Pancreas (tissue), 10 donors: ENCODE measurements around the gene PDE6D. TPM values are rescaled to one million over a fixed set of nuclear protein-coding genes. Genes with fewer than 3 reads are reported as not detected.

Source experiments
- ATAC-seq, 4 donors: fragments of 200-7000 bp; cut with Tn5 transposase; one replicate each; pipeline versions ENCODE4 v1.8.0 to v1.9.1; 2020; ENCODE audit warnings: mild to moderate bottlenecking in 4 of 4, moderate library complexity in 4 of 4
- DNase-seq, 6 donors: peaks; one replicate each; pipeline ENCODE4 v3.0.0-alpha.2; 2020
- FAIRE-seq: peaks from 2 replicates; lab custom pipeline; 2012; peaks lifted over from hg19 to GRCh38; lab: Jason Lieb, UNC
- H3K27ac ChIP-seq, 4 donors: fragments of 200-600 bp; sonication (generic); 1 replicate in 3 of 4; 2 replicates in 1 of 4; pipeline versions ENCODE4 v1.5.0 to v1.8.0; 2020
- H3K27me3 ChIP-seq, 4 donors: fragments of 200-600 bp; one replicate each; pipeline ENCODE4 v1.8.0; 2021
- H3K36me3 ChIP-seq, 3 donors: fragments of 200-600 bp; sonication (generic) in 1 of 3; one replicate each; pipeline versions ENCODE4 v1.5.0 to v1.8.0; 2020 to 2021
- H3K4me1 ChIP-seq, 3 donors: fragments of 200-600 bp; one replicate each; pipeline ENCODE4 v1.8.0; 2021
- H3K4me3 ChIP-seq, 4 donors: fragments of 200-600 bp; sonication (generic) in 2 of 4; one replicate each; pipeline versions ENCODE4 v1.5.0 to v1.8.0; 2020 to 2021
- H3K9me3 ChIP-seq, 4 donors: fragments of 200-600 bp; one replicate each; pipeline ENCODE4 v1.8.0; 2021
- CTCF ChIP-seq, 4 donors: fragments of 200-600 bp; sonication (generic) in 3 of 4; IDR thresholded peaks; one replicate each; pipeline versions ENCODE4 v1.5.0 to v1.8.0; 2021; ENCODE audit warnings: antibody characterized with exemption in 4 of 4
- WGBS, 2 donors: extraction: QIAGEN DNeasy Blood & Tissue Kit; methylation state at CpG; one replicate each; pipeline ENCODE4 v1.1.7; 2013; 5-methylcytosine and 5-hydroxymethylcytosine counted together
- intact Hi-C, 3 donors: fragments of 100-400 bp; cut with DNase I; formaldehyde crosslinking; loops; one replicate each; pipeline versions ENCODE4 v1.11.1 to v1.14.2; 2022
- polyA plus RNA-seq, 2 donors: library from polyadenylated mRNA; stranded (reverse); fragments of 200-250 nt; gene quantifications; one replicate each; pipeline ENCODE4 v1.2.3, GENCODE V29; 2013
- total RNA-seq, 6 donors: library from RNA; stranded (reverse); fragmentation: NEBNext Ultra II Directional in 4 of 6; extraction: Animal tissue kit (Norgen Biotek cat#: 25700) in 4 of 6; gene quantifications; one replicate each; pipeline versions ENCODE4 v1.2.1 to v1.2.4, GENCODE V29; 2021 to 2023
- donor health status: healthy with polysubstance abuse.
- donor health status: DM: no; HTN: no; CAD: no; lungs with moderate emphysema.
- donor health status: DM: no; HTN: no; CAD: no.
- donor health status: control.
- donor health status: control.
- donor health status: Bipolar disorder and iron deficiency.
- donor health status: DM: yes; HTN: yes; CAD: no.
- donor health status: DM: no; HTN: no; CAD: no.
- donor health status: DM: no; HTN: no; CAD: no.
- donor health status: DM: yes; HTN: yes; CAD: no.

PDE6D gene
- total and polyA plus RNA-seq, 8 donors: 5.6 to 14.0 (median 7.6) TPM

DNA sequence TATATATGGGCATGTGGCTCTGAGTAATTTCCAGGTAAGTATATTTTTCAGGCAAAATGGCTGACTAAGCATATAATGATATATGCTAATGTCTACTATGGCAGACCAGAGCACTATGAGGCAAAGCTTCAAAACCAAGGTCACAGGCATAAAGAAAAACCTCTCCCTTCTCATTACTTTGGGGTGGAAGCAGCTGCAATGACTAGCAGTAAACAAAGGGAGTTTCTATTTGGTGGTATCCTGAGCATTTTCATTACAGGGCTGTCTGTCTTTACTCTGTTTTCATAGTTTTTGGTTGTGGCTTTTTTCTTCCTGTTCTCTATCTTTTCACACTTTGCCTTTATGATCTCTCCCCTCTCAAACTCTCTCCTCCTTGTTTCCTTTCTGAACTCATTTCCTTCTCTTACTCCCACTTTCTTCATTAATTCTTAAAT is 15.6 kb downstream of the PDE6D start:
- ATAC-seq (no peak), FAIRE-seq (no peak), DNase-seq (no peak)
- no peaks in the 10 kb centered on the region for H3K36me3 ChIP-seq
- no peaks in the 10 kb centered on the region for H3K4me1 ChIP-seq
- intact Hi-C loops: no loop called here
- no peaks in the 10 kb centered on the region for H3K9me3 ChIP-seq
- no peak overlapping the region for H3K27ac ChIP-seq
- H3K4me3 ChIP-seq: no peak overlapping the region
- H3K27me3 ChIP-seq: no peaks in the 10 kb centered on the region
- no peak for TF ChIP-seq CTCF (IDR thresholded peaks at IDR 0.05)

- Histone ChIP-seq H3K27me3 (no peaks in the 10 kb centered on the region), H3K4me1 (no peaks in the 10 kb centered on the region), H3K36me3 (no peaks in the 10 kb centered on the region), H3K9me3 (no peaks in the 10 kb centered on the region), H3K27ac (no peak overlapping the region), H3K4me3 (no peak overlapping the region)
- TF ChIP-seq CTCF (IDR thresholded peaks at IDR 0.05): no peak
- intact Hi-C loops: no loop called here
- no peak for FAIRE-seq
- DNase-seq: no peak
- WGBS, 2 donors: 90 to 92% methylated on average over 4 of the region's 4 CpGs
- ATAC-seq: no peak
These were observed 16.3 kb downstream of the PDE6D start for GRCh38 chr2:231764760-231765159.

DNA sequence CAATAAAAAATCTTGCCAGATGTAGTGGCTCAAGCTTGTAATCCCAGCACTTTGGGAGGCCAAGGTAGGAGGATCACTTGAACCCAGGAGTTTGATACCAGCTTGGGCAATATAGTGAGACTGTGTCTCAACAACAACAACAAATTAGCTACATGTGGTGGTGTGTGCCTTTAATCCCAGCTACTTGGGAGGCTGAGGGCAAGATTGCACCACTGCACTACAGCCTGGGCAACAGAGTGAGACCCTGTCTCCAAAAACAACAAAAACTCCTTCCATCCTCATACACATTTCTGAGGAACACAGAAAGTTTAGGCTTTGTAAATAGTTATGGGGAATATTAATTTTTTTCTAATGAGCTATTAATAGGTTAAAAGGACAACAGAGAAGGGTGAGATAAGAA is 17.0 kb downstream of the PDE6D start:
- no peak for FAIRE-seq
- H3K9me3 ChIP-seq: no peaks in the 10 kb centered on the region
- H3K27me3 ChIP-seq: no peaks in the 10 kb centered on the region
- intact Hi-C loops: no loop called here
- H3K36me3 ChIP-seq: no peaks in the 10 kb centered on the region
- H3K4me3 ChIP-seq: no peak overlapping the region
- ATAC-seq: no peak
- no peaks in the 10 kb centered on the region for H3K4me1 ChIP-seq
- TF ChIP-seq CTCF (IDR thresholded peaks at IDR 0.05): no peak
- no peak overlapping the region for H3K27ac ChIP-seq
- DNase-seq: no peak

DNA sequence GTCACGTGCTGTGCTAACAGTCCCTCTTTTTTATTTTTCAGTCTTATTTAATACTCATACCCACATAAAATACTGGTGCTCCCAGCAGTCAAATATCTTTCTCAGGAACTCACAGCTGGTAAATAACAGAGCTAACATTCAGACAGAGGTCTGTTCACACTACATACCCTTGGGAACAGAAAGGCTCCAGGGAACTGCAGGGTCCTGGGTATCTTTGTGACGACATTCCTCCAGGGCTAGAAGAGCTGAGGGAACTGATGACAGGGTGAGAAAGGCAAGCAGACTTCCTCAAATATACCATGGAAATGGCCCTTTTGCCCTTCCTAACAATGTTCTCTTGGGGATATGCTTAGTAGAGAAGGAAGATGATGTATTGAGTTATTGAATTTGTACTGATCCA is 19.3 kb downstream of the PDE6D start:
- Histone ChIP-seq H3K36me3 (no peaks in the 10 kb centered on the region), H3K27ac (no peak overlapping the region), H3K9me3 (no peaks in the 10 kb centered on the region), H3K4me3 (no peak overlapping the region), H3K4me1 (no peaks in the 10 kb centered on the region), H3K27me3 (no peaks in the 10 kb centered on the region)
- FAIRE-seq: no peak
- intact Hi-C loops: no loop called here
- WGBS, 2 donors: 92 to 96% methylated on average over 2 of the region's 2 CpGs
- TF ChIP-seq CTCF (IDR thresholded peaks at IDR 0.05): no peak
- DNase-seq: no peak
- ATAC-seq: no peak

DNA sequence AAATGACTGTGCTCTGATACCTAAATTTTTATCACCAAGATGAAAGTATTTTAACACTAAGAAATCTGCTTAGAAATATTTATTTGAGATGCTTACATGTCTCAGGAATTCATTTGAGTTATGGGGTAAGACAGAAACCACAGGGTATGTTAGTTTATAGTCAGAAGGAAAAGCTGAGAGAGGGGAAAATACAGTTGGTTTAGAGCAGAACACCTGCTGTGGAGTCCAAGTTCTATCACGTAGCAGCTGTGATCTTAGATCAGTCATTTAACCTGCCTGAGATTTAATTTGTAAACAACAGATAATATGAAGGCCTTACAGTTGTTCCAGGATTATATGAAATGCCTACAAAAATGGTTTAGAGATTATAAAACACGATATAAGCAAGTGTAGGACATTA is 29.0 kb downstream of the PDE6D start:
- Histone ChIP-seq H3K27me3 (no peaks in the 10 kb centered on the region), H3K4me3 (no peak overlapping the region), H3K9me3 (no peaks in the 10 kb centered on the region), H3K27ac (no peak overlapping the region), H3K36me3 (no peaks in the 10 kb centered on the region), H3K4me1 (no peaks in the 10 kb centered on the region)
- DNase-seq: no peak
- intact Hi-C loops: no loop called here
- WGBS, 2 donors: 49 to 51% methylated on average over 2 of the region's 2 CpGs
- no peak for FAIRE-seq
- no peak for TF ChIP-seq CTCF (IDR thresholded peaks at IDR 0.05)
- ATAC-seq: no peak
